Measurements from ENCODE around the gene MSANTD3. TPM values are rescaled to one million over a fixed set of nuclear protein-coding genes. Genes with fewer than 3 reads are reported as not detected.
A peak's percentile ranks its signal among the peaks of the same experiment; 100 is the strongest.

Gene MSANTD3
- total and polyA plus RNA-seq, 2 of the 13 experiments (the other 11 are each of a cell fraction or from before 2014, with no cell fraction given) = 10.1 to 19.2 TPM

DNA sequence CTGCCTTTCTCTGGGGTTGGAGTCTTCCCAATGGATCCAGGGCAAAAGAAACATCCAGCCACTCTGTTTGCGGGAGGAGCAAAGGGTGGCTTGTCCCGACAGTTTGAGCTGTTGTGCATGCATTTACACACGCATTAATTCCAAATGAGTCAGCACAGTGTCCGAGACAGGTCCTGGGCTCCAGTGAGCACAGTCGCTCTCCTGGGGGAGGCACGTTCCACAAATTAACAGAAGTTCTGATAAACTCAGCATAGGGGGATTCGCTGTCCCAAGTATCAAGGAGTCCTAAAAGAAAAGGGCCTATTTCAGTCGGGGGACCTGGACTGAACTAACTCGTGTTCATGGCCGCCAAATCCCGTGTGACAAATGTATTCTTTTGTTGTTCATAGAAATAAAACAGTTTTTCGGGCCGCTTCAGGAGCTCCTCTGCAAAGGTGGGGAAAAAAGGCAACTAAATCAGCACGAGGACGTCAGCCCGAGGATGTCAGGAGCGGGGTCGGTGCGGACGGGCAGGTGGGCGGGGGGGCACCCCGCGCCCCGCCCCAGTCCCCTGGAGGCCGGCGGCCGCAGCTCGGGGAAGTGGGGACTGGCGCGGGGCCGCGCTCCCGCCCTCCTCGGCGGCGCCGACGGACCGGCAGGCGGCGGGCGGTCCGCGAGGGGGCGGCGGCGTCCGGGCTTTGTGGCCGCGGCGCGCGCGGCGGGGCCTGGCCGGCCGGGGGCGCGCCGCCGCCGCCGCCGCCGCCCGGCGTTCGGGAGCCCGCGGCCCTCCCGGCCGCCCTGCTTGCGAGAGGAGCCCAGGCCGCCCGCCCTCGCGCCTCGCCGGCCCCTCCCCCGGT, at the start of gene MSANTD3 (continued):
- no peak for TF ChIP-seq REL (CRISPR knock-in tag; conservative IDR thresholded peaks at IDR 0.05)
- peak; percentile 54; the same call in 1 of the 2 replicates for TF ChIP-seq HDAC2 (CRISPR knock-in tag; IDR thresholded peaks at IDR 0.05)
- TF ChIP-seq CAMTA2 (CRISPR knock-in tag; IDR thresholded peaks at IDR 0.05; ENCODE audit: borderline replicate concordance) = no peak
- no peak for TF ChIP-seq ZBTB4 (CRISPR knock-in tag; IDR thresholded peaks at IDR 0.05; ENCODE audit: borderline replicate concordance)
- TF ChIP-seq ZNF761 (CRISPR knock-in tag; conservative IDR thresholded peaks at IDR 0.05) = no peak
- TF ChIP-seq, protein P1, sequence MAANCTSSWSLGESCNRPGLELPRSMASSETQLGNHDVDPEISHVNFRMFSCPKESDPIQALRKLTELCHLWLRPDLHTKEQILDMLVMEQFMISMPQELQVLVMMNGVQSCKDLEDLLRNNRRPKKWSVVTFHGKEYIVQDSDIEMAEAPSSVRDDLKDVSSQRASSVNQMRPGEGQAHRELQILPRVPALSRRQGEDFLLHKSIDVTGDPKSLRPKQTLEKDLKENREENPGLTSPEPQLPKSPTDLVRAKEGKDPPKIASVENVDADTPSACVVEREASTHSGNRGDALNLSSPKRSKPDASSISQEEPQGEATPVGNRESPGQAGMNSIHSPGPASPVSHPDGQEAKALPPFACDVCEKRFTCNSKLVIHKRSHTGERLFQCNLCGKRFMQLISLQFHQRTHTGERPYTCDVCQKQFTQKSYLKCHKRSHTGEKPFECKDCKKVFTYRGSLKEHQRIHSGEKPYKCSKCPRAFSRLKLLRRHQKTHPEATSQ (CRISPR knock-in tag; IDR thresholded peaks at IDR 0.05; ENCODE audit: borderline replicate concordance) = no peak
- no peak for TF ChIP-seq TBP (CRISPR knock-in tag; IDR thresholded peaks at IDR 0.05)
- peak; percentile 37 for TF ChIP-seq KMT2A (CRISPR knock-in tag; IDR thresholded peaks at IDR 0.05)
- TF ChIP-seq ZNF619 (CRISPR knock-in tag; IDR thresholded peaks at IDR 0.05) = no peak
- TF ChIP-seq GATAD2A (CRISPR knock-in tag; IDR thresholded peaks at IDR 0.05) = peak; percentile 25; the same call in 1 of the 2 replicates
- TF ChIP-seq ZNF317 (CRISPR knock-in tag; IDR thresholded peaks at IDR 0.05) = no peak
- TF ChIP-seq ZNF562 (CRISPR knock-in tag; IDR thresholded peaks at IDR 0.05; ENCODE audit: borderline replicate concordance) = no peak
- TF ChIP-seq ZBTB44 (CRISPR knock-in tag; IDR thresholded peaks at IDR 0.05) = no peak
- TF ChIP-seq ZNF138 (CRISPR knock-in tag; IDR thresholded peaks at IDR 0.05; ENCODE audit: low read depth) = no peak
- no peak for TF ChIP-seq KDM4B (CRISPR knock-in tag; IDR thresholded peaks at IDR 0.05)
- no peak for TF ChIP-seq HNRNPK (IDR thresholded peaks at IDR 0.05; ENCODE audit: low read depth, low read length, poor library complexity, severe bottlenecking)
- TF ChIP-seq ZUFSP (CRISPR knock-in tag; IDR thresholded peaks at IDR 0.05; ENCODE audit: borderline replicate concordance) = no peak
- TF ChIP-seq ZNF260 (CRISPR knock-in tag; IDR thresholded peaks at IDR 0.05; ENCODE audit: borderline replicate concordance, low read depth) = no peak
- TF ChIP-seq SRSF4 (IDR thresholded peaks at IDR 0.05; ENCODE audit: low read depth, low read length, poor library complexity, severe bottlenecking) = no peak
- no peak for TF ChIP-seq ZNF121 (CRISPR knock-in tag; IDR thresholded peaks at IDR 0.05)
- no peak for TF ChIP-seq ZNF20 (CRISPR knock-in tag; IDR thresholded peaks at IDR 0.05)
- no peak for TF ChIP-seq MXI1 (IDR thresholded peaks at IDR 0.05; ENCODE audit: borderline replicate concordance, low read depth, low read length)
